Activated CD4-positive, CD25-positive, alpha-beta regulatory T cell treated with anti-CD3 and anti-CD28 coated beads, Interleukin-2, amount 50 U/mL, for 72 hours (primary cell): ENCODE data around the gene TAOK3.
"Not testable (repeated sequence)": the region's sequence is repeated elsewhere in the genome, so short reads cannot be mapped to it uniquely, and the experiment has no call there.

Experiments used
- DNase-seq: peaks from one replicate; pipeline ENCODE4 v3.0.0; 2021

Gene TAOK3

GRCh38 chr12:118288174-118288573, 84.5 kb downstream of the TAOK3 start:
- DNase-seq: no peak

- DNase-seq: no peak
Measured at GRCh38 chr12:118287728-118288127, 85.0 kb downstream of the TAOK3 start.

- DNase-seq: no peak
Measured at GRCh38 chr12:118282767-118283166, 89.9 kb downstream of the TAOK3 start.

- DNase-seq: not testable (repeated sequence)
Measured at GRCh38 chr12:118278288-118278687, 94.4 kb downstream of the TAOK3 start.

GRCh38 chr12:118274066-118274465, 98.6 kb downstream of the TAOK3 start:
- DNase-seq: no peak

- no peak for DNase-seq
Measured at GRCh38 chr12:118271770-118272417, 100.8 kb downstream of the TAOK3 start.

GRCh38 chr12:118271183-118271582, 101.5 kb downstream of the TAOK3 start:
- no peak for DNase-seq

GRCh38 chr12:118269806-118270205, 102.9 kb downstream of the TAOK3 start:
- no peak for DNase-seq

GRCh38 chr12:118259079-118259478, 113.6 kb downstream of the TAOK3 start:
- no peak for DNase-seq

GRCh38 chr12:118256352-118256751, 116.4 kb downstream of the TAOK3 start:
- no peak for DNase-seq

GRCh38 chr12:118249547-118249946, 123.2 kb downstream of the TAOK3 start:
- no peak for DNase-seq

GRCh38 chr12:118245886-118246285, 126.8 kb downstream of the TAOK3 start:
- DNase-seq: not testable (repeated sequence)

- no peak for DNase-seq
Measured at GRCh38 chr12:118238888-118239287, 133.8 kb downstream of the TAOK3 start.

GRCh38 chr12:118237908-118238307, 134.8 kb downstream of the TAOK3 start:
- DNase-seq: no peak

GRCh38 chr12:118237052-118237665, 135.5 kb downstream of the TAOK3 start:
- DNase-seq: no peak

GRCh38 chr12:118220702-118221101, 152.0 kb downstream of the TAOK3 start:
- no peak for DNase-seq

- DNase-seq: no peak
Measured at GRCh38 chr12:118219772-118220171, 152.9 kb downstream of the TAOK3 start.

- DNase-seq: no peak
Measured at GRCh38 chr12:118219106-118219505, 153.6 kb downstream of the TAOK3 start.

GRCh38 chr12:118213452-118213851, 159.3 kb downstream of the TAOK3 start:
- DNase-seq: no peak

- DNase-seq: no peak
Measured at GRCh38 chr12:118212606-118213005, 160.1 kb downstream of the TAOK3 start.

- no peak for DNase-seq
Measured at GRCh38 chr12:118206107-118206412, 166.6 kb downstream of the TAOK3 start.

GRCh38 chr12:118193958-118194357, 178.7 kb downstream of the TAOK3 start:
- DNase-seq: no peak

- no peak for DNase-seq
Measured at GRCh38 chr12:118193477-118193876, 179.2 kb downstream of the TAOK3 start.

- no peak for DNase-seq
Measured at GRCh38 chr12:118190266-118190665, 182.4 kb downstream of the TAOK3 start.

GRCh38 chr12:118189741-118190191, 182.9 kb downstream of the TAOK3 start:
- DNase-seq: no peak
